ENCODE data around the gene MPPED2. TPM values are rescaled to one million over a fixed set of nuclear protein-coding genes. Genes with fewer than 3 reads are reported as not detected.

Gene MPPED2
- total RNA-seq, 1 donor from 2014 or later: not detected

DNA sequence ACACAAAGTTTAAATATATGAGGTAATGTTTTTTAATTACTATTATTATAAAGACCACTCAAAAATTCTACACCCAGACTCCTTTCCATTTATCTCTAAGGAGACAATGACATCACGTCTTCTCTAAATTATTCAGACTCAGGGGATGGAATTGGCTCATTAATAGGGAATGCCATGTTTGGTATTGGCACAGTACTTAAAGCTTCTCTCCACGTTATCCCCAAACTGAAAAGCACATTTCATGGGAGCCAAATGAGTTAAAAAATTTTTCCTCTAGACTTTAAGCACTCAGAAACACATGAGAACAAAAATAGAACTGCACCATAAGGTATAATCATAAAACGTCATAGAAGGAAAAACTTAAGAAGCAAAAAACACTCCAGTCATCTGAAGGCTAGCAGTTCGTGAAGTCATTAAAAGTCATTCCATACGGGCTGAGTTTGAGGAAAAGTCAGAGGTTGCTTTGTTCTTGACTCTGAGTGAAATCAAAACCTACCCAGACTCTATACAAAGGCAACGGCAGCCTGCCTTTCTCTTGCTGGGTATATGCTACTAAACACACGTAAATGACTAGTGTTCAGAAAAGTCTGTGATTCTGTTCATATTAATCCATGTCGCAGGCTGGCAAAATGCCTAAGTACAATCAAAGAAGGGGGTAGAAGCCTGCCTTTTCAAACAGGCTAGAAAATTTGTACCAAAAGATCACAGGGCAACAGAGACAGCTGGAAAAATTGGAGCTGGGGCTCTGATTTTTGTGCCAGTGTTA, 8.7 kb upstream of the MPPED2 start:
- TF ChIP-seq, protein P1, sequence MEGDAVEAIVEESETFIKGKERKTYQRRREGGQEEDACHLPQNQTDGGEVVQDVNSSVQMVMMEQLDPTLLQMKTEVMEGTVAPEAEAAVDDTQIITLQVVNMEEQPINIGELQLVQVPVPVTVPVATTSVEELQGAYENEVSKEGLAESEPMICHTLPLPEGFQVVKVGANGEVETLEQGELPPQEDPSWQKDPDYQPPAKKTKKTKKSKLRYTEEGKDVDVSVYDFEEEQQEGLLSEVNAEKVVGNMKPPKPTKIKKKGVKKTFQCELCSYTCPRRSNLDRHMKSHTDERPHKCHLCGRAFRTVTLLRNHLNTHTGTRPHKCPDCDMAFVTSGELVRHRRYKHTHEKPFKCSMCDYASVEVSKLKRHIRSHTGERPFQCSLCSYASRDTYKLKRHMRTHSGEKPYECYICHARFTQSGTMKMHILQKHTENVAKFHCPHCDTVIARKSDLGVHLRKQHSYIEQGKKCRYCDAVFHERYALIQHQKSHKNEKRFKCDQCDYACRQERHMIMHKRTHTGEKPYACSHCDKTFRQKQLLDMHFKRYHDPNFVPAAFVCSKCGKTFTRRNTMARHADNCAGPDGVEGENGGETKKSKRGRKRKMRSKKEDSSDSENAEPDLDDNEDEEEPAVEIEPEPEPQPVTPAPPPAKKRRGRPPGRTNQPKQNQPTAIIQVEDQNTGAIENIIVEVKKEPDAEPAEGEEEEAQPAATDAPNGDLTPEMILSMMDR (IDR thresholded peaks at IDR 0.05; ENCODE audit: insufficient read depth, low read length, severe bottlenecking): no peak

DNA sequence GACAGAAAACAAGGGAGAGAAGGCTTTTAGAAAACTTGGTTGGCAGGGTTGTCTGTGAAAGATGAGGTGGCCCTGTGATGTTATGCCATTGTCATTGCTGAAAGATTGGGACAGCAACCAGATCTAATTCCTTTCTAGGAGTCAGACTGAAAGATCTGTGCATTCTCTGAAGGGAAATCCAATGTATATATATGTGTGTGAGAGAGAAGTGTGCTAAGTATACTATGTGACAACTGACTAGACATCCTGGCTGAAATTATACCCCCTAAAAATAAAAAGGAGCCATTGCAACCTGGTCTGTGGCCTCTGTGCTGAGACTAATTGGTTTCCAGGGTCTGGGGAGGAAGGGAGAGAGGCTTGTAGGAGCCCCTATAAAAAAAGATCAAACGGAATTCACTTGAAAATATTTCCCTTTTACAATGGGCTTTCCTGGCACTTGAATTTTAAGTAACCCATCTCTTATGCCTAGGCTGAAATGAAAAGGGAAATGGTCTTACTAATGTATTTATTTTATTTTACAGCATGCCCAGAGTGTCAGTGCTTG, 1.2 kb upstream of the MPPED2 start:
- H3K4me3 ChIP-seq (ENCODE audit: low read depth, low read length): no peak overlapping the region
- no peak for DNase-seq (ENCODE audit: low read depth)
- no peaks in the 10 kb centered on the region for H3K36me3 ChIP-seq (ENCODE audit: control insufficient read depth, insufficient read depth, low read length)
- FAIRE-seq: no peak
- TF ChIP-seq, protein P1 (IDR thresholded peaks at IDR 0.05; ENCODE audit: insufficient read depth, low read length, severe bottlenecking): no peak
- H3K27me3 ChIP-seq (ENCODE audit: control insufficient read depth, insufficient read depth, low read length): peaks cover 28% of the 10 kb centered on the region

More for the DNA sequence above, 8.7 kb upstream of the MPPED2 start:
- DNase-seq (ENCODE audit: low read depth) (no peak), FAIRE-seq (no peak)
- Histone ChIP-seq H3K27me3 (ENCODE audit: control insufficient read depth, insufficient read depth, low read length) (no peaks in the 10 kb centered on the region), H3K4me3 (ENCODE audit: low read depth, low read length) (no peak overlapping the region), H3K36me3 (ENCODE audit: control insufficient read depth, insufficient read depth, low read length) (no peaks in the 10 kb centered on the region)

DNA sequence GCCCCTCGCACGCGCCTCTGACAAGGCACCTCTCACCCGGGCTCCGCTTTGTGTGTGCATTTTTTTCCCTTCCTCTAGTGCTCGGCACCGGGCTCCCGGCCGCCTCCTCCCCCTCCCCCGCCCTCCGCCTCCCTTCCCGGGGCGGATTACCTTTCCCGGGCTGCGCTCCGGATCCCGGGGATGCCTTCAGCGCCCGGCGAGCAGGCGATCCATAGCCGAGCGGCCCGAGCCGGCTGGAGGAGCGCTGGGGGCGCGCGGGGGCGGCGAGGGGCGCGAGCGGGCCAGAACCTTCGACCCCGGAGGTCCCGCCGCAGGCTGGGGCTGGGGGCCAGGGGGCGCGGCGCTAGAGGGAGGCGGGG, 282 bp downstream of the MPPED2 start:
- Histone ChIP-seq H3K27me3 (ENCODE audit: control insufficient read depth, insufficient read depth, low read length) (peaks cover 28% of the 10 kb centered on the region), H3K4me3 (ENCODE audit: low read depth, low read length) (peak overlapping the region; percentile 28), H3K36me3 (ENCODE audit: control insufficient read depth, insufficient read depth, low read length) (no peaks in the 10 kb centered on the region)
- TF ChIP-seq, protein P1 (IDR thresholded peaks at IDR 0.05; ENCODE audit: insufficient read depth, low read length, severe bottlenecking): no peak
- FAIRE-seq: no peak
- DNase-seq (ENCODE audit: low read depth): no peak

DNA sequence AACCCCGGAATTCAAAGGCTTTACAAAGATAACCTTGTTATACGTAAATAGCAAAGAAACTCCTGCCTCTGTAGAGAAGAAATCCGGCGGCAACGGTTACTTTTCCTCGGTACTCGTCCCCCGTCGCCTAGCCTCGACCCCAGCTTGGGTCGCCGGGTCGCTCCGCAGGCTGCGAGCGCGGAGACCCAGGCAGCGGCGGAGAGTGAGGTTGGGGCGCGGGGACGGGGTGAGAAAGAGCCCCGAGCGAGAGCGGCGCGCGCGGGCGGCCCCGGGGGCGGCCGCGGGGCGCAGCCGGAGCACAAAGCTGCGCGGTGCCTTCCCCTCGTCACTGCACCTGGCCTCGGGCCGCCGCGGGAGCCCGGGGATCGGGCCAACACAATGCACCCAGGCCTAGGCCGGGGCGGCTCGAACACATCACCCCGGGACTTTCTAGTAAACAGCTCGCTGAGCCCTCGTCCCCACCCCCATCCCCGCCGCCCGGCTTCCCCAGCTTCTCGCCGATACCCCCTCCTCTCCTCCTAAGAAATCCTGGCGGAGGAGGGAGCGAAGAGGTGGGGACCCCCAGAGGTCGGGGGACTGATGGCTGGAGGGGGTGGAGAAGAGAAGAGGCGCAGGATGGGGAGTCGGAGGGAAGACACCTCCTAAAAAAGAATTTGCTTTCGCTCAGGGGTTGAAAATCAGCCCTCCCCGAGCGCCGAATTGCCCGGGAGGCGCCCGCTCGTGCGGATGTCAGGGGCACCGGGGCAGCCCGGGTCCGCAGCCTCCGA, 845 bp downstream of the MPPED2 start:
- no peaks in the 10 kb centered on the region for H3K36me3 ChIP-seq (ENCODE audit: control insufficient read depth, insufficient read depth, low read length)
- TF ChIP-seq, protein P1 (IDR thresholded peaks at IDR 0.05; ENCODE audit: insufficient read depth, low read length, severe bottlenecking): no peak
- peaks cover 28% of the 10 kb centered on the region for H3K27me3 ChIP-seq (ENCODE audit: control insufficient read depth, insufficient read depth, low read length)
- FAIRE-seq (no peak), DNase-seq (ENCODE audit: low read depth) (no peak)
- H3K4me3 ChIP-seq (ENCODE audit: low read depth, low read length): peak overlapping the region; percentile 28

DNA sequence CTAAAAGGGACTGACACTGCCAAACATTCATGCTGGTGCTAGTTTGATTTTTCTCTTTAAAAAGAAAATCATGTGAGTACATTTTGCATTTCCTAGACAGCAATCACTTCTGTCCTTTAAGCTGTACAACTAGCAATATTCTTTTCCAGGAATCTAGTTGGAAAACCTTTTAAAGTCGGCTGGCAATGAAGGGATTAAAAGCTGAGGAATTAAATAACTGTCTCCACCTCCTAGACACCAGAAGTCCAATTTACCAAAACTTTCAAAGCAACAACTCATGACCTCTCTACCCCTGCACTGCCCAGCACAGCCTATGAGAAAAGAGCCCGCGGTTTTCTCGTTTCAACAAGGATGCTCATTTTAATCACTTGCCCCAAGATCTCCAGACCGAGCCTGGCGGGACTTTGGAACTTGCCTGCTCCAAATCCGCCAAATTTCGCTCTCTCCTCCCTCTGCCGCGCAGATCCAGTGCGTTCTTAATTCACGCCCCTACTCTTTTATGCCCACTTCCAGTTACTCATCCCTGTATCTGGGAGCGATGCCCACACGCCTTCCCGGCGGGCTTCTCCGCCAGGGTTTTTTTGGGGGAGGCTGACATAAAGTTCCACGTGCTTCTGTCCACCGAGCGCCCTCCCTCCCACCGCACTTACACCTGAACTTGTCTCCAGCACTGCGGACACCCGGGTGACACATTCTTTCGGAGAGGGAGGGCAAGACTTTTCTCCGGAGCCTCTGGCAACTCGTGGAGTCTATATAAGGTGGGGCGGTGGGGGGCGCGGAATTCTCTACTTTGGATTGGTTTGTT, 2.5 kb downstream of the MPPED2 start:
- H3K36me3 ChIP-seq (ENCODE audit: control insufficient read depth, insufficient read depth, low read length): no peaks in the 10 kb centered on the region
- TF ChIP-seq, protein P1 (IDR thresholded peaks at IDR 0.05; ENCODE audit: insufficient read depth, low read length, severe bottlenecking): no peak
- H3K27me3 ChIP-seq (ENCODE audit: control insufficient read depth, insufficient read depth, low read length): peaks cover 28% of the 10 kb centered on the region
- no peak overlapping the region for H3K4me3 ChIP-seq (ENCODE audit: low read depth, low read length)
- FAIRE-seq: no peak
- DNase-seq (ENCODE audit: low read depth): no peak

Measured in bronchial epithelial cell (primary cell).